SHP77 (cell line): ENCODE results near the gene TTLL4.
"Not testable (repeated sequence)": the region's sequence is repeated elsewhere in the genome, so short reads cannot be mapped to it uniquely, and the experiment has no call there.

ENCODE experiments used
- DNase-seq, 2 experiments: peaks; one replicate each; lab custom pipeline; 2025; lab: John Stamatoyannopoulos, UW

TTLL4 gene

DNA sequence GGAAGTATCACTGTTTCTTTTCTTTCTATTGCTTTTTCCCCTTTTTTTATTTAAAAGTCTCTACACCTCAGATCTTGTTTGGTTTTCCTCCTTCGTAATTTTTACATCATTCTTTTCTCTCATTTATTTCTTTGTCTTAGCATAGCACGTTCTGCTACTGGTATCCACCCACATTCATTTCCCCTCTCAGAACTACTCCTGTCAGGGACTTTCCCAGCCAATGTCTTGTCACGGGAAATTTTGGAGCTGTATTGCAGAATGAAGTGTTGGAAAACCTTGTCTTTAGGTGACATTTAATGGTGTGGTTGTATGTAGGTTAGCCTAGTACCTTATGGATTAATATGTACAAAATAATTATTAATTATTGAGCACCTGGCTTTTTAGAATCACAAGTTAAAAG lies 34.0 kb downstream of the TTLL4 start:
- no peak for DNase-seq

DNA sequence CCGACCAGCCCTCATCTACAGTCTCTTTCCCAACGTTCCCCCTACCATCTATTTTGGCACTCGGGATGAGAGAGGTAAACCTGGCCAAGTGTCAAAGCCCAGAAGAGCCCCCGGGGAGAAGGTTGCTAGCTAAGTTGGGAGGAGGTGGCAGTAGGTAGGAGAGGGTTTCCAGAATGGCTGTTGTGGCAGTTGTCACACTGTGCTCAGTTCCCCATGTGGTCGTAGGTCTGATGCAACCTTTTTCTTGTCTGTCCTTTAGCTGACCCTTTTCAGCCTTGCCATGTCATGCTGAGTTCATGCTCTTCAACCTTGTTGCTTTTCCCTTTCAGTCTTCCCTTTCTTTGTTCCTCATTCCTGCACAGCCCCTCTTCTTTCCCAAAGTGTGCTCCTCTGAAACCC lies 34.5 kb downstream of the TTLL4 start:
- no peak for DNase-seq

DNA sequence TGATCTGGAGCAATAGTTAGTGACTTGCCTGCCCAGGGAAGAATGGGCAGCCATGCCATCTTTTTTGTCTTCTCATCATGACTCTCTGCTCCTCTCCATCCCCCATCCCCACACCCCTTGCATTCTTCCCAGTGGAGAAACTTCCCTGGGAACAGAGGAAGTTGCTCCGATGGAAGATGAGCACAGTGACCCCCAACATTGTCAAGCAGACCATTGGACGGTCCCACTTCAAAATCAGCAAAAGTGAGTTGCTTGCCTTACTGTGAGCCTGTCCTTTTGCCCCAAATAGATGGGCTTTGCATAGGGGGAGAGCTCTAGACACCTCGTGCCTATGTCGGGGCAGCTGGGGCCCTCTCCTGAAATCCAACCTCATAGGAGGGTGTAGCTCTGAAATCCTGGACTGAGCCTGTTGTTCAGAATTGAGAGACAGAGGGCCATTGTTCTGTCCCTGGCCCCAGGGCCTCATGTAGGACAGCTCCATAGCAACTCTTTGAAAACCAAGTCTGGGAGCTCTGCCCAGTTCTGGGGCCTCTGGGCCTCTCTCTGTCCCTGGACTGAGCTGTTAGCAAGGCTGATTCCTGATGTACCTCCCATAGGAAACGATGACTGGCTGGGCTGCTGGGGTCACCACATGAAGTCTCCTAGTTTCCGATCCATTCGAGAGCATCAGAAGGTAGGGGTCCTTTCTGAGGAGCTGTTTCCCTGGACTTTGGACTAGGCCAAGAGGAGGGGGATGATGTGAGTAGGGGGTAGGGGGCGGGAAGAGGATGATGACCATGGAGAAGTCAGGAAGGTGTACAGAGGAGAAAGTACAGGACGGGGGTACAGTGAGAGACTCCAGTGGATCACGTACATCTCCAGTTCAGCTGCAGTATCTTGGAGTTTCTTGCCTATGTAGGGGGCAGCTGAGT lies 35.2 kb downstream of the TTLL4 start:
- DNase-seq, result no peak

DNA sequence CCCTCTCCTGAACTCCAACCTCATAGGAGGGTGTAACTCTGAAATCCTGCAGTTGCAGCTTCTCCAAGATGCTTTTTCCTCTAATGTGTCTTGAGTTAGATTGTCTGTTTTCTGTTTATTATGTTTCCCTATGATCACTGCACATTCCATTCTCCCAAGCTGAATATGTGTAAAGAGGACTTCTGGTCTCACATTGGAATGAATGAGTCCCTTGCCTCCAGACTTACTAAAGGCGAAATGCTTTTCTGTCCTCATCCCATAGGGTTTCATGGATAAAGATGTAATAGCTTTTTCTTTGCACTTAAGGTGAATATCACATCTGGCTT lies 35.8 kb downstream of the TTLL4 start:
- no peak for DNase-seq

DNA sequence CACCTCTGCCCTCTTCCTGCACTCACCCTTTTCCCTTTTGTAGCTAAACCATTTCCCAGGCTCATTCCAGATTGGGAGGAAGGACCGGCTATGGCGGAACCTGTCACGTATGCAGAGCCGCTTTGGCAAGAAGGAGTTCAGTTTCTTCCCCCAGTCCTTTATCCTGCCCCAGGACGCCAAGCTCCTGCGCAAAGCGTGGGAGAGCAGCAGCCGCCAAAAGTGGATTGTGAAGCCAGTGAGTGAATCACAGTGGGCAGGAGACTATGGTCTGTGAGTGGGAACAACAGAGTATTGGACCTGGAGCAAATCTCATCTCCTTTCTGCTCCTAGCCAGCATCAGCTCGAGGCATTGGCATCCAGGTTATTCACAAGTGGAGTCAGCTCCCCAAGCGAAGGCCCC lies 36.3 kb downstream of the TTLL4 start:
- DNase-seq, result no peak

DNA sequence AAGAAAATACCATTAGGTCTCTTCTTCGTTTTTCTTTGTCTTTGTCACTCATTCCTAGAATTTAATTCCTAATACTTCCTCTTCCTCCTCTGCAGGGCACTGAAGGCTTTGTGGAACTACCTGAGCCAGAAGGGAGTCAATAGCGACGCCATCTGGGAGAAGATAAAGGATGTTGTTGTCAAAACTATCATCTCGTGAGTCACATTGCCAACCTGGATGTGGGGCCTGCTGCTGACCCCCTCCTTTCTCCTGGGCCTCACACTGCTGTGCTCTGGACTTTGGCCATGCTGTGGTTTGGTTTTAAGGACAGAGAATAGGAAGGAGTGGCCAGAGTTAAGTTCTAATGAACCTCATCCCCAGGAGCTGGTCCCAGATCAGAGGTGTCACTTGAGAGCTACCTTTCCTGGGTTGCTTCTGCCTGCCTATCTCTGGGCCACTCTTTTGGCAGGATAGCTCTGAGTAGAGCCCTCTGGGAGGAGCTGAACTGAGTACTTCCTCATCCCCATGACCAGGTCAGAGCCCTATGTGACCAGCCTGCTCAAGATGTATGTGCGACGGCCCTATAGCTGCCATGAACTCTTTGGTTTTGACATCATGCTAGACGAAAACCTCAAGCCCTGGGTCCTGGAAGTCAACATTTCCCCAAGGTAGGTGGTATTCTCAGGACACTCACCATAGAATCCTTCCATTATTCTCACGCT lies 38.3 kb downstream of the TTLL4 start:
- no peak for DNase-seq

DNA sequence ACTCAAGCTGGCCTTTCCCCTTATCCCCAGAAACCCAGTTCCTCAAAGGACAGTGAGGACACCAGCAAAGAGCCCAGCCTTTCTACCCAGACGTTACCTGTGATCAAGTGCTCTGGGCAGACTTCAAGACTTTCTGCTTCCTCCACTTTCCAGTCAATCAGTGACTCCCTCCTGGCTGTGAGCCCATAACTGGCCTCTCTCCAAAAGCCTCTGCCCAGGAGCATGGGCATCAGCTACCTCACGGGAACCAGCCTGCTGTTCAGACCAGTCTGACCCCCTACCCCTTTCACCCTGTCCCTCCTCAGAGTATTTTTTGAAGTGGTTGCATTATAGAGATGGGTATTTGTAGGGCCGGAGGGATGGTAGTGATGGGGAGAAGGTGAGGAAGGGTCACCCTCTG lies 43.6 kb downstream of the TTLL4 start:
- DNase-seq, result no peak

DNA sequence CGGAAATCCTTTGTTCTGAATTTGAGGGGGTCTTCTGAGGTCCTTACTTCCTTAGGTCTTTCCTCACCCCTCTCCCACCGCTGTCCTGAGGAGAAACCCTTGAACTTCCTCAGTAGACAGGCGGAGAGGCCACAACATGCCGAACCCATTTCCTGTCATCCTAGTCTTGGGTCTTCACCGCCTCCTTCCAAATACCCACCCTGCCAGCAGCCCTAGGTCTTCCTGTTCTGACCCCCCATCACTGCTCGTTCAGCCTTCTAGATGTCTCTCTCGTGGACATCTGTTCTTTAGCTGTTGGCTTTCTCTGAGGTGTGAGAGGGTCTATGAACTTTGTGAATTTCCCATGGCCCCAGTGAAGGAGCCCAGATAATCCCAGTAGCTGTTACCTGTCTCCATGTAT lies 44.1 kb downstream of the TTLL4 start:
- DNase-seq, result no peak

DNA sequence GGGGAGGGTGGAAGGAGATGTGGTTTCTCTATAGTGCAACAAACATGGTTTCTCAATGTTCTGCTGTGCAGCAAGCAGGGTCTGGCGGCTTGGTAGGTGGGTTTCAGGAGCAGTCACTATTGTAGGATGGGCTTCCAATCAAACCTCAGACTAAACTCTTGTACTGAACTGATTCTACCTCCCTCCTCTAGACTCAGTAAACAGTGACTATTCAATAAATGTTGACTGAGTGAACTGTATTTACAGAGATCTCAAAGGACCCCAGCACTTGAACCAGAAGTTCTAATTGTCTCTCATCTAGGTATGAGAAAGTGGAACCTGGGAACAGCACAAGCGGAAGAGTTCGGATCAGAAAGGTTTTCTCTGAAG lies 44.5 kb downstream of the TTLL4 start:
- no peak for DNase-seq

DNA sequence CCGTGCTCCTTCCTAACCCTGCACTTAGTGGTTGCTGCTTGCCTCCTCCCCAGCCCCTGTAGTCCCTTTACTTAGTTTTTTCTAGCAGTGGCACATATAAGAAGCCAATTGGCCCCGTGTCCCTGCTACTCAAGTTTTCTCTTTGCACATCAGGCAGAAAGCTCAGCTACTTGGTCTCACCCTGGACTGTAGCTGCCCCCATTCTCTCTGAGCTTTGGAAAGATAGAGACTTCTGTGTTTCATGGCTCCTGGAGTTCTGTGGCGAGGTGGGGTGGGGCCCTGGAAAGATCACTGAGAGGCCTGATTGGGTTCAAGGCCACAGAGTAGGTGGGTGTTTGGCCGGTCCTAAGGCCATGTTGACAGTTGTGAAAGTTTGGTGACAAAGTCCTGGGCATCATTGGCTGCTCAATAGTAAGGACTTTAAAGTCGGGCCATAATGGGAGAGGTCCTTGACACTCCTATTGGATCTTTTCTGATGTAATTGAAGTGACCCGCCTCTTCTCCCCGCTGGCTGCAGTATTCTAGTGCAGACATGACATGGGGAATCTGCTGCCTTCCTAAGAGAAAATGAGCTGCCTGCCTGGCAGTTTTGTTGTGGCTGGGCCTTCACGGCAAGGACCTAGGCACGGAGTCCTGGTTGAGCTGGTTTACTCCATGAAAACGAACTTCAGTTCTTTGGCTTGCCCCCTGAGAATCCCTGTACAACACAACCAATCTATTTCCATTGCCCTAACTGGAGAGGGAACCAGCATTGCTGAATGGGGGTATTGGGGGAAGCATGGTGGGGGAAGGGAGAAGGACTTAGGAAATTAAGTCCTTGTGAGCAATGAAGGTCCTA lies 45.2 kb downstream of the TTLL4 start:
- no peak for DNase-seq

DNA sequence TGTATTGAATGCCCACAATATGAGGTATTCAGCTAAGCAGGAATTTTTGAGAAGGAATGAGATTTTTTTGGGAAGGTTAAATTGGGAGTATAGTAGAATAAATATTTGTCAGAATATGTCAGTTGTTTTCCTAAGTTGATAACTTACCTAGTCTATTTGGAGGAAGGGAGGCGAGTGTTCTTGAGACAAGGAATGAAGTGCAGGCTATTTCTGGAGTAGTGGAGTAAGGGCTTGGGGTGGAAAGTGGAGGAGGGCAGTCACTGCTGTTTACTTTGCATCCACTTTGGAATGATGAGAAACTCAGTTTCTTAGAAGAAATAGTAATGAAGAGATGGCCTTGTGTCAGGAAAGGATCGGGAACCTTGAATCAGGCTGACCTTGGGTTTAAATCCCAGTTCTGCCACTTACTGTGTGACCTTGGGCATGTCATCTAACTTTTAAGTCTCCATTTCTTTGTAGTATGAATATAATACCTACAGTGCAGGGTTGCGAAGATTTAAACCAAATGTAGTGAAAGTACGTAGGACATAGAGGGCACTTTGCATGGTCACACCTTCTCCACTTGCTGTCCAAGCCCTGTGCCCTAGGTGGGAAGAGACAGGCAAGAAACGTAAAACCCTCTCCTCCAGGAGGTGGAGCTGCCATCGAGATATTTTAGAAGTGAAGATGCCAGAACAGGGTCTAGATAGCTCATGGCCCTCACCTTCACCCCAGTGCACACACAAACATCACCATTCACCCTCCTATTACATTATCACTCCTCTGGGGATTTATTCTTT lies 46.2 kb downstream of the TTLL4 start:
- DNase-seq, result no peak

DNA sequence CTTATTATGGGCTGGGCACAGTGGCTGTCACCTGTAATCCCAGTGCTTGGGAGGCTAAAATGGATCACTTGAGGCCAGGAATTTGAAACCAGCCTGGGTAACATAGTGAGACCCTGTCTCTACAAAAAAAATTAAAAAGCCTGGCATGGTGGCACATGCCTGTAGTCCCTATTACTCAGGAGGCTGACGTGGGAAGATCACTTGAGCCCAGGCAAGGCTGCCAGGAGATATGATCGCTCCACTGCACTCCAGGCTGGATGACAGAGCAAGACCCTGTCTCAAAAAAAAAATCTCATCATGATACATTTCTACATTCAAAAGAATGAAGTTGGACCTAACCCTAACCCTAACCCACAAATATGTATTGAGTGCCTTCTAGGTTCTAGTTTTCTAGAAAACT lies 51.2 kb downstream of the TTLL4 start:
- DNase-seq, result no peak

DNA sequence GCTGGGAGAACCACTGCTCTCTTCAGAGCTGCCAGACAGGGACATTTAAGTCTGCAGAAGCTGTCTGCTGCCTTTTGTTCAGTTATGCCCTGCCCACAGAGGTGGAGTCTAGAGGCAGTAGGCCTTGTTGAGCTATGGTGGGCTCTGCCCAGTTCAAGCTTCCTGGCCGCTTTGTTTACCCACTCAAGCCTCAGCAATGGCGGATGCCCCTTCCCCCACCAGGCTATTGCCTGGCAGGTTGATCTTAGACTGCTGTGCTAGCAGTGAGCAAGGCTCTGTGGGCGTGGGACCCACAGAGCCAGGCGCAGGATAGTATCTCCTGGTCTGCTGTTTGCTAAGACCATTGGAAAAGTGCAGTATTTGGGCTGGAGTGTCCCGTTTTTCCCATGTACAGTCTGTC lies 62.1 kb downstream of the TTLL4 start:
- DNase-seq, result not testable (repeated sequence)

DNA sequence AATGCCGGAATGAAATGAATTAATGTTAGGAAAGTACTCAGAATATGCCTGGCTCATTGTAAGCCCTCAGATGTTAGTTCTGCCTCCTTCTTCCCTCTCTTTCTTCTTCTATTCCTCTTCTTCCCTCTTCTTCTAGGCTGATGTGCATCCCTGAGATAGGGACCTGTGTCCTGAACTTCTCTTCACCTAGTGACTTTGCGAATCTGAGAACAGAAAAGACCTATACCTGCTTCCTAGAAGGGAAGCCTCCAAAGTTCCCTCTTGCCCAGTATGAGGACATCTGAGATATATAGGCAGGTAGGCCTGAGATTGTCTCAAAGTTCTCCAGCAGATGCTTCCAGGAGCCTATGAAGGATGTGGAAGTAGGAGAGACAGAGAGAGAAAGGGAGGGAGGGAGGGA lies 63.2 kb downstream of the TTLL4 start:
- DNase-seq, result no peak

DNA sequence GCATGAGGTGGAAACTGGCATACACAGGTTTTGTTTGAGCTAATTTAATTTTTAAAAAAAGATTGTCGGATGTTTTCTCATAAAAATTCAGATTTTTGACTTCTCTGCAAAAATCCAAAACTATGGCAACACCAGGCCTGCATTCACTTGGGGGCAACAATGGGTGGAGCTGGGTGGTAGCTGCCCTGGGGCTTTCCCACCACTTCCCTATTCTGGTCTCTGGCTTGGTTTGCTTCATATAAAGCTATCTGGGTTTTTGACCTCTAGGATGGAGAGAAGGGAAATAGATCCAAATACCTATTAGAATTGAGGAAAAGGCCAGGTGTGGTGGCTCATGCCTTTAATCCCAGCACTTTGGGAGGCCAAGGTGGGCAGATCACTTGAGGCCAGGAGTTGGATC lies 65.9 kb downstream of the TTLL4 start:
- DNase-seq, result no peak

DNA sequence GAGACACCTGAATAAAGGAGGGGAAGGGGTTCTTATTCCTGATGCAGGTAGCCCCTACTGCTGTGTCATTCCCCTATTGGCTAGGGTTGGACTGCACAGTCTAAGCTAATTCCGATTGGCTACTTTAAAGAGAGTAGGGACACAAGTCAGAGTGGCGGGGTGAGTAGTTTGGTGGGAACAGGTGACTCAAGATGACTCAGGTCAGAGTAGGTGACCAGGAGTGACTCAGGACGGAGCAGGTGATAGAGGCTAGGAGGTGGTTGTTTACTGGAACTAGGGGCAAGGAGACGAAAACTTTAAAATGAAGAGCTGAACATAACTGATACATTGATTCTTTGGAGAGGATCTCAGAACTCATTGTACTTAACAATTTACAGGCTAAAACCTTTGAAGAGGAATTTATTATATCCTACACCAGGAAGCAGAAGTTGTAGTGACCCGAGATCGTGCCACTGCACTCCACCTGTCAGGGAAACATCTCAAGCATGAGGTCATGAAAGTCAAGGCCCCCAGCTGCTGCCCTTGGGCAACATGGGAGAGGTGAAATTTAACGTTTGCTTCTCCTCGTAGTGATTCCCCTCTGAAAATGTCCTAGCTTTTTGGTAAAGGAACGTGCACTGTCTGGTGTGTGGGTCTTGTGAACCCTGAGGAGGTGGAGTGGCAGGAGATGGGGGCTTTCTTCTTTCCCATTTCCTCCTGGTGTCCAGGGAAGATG lies 66.8 kb downstream of the TTLL4 start:
- no peak for DNase-seq

DNA sequence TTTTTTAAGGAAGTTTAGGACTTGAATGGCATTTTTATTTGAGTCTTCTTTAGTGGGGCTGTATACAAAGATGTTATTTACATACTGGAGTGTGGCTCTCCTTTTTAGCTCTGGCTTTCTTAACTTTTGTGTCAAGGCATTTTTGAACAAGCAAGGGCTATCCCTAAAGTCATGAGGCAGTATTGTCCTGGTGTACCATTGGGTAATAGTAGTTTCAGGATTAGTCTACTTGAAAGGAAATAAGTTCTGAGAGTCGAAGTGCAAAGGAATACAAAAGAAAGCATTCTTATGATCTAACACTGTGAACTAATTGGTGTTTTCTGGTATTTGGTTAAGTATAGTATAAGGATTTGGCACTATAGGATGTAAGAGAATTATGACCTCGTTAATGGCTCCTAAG lies 69.4 kb downstream of the TTLL4 start:
- DNase-seq, result no peak

DNA sequence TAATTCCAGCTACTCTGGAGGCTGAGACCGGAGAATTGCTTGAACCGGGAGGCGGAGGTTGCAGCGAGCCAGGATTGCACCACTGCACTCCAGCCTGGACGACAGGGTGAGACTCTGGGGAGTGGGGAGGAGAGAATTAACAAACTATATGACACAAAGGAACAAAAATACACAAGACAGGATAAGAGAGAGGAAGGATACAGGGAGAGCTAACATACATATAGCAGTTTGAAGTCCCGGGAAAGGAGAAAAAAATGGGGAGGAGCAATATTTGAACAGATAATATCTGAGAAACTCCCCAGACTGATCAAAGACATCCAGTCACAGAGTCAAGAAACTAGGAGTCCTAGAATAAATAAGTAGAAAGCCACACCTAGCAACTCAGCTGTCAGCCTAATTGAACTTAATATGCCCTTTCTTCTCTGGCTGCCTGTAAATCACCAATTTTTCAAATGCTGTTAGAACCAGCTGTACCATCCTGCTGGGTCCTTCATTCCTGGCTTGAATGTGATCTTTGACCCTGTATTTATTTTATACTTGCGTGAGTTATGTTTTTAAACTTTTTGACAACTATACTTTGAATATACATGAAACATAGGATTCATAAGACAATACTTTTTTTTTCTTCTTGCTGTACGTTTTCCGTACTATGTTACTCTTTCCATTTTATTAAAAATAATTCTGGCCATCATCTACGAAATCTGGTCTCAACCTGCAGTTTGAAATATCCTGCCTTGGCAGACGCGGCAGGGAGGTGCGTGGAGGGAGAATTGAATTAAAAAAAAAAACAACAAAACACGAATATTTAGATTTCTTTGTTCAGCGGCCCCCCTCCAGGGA lies 70.4 kb downstream of the TTLL4 start:
- no peak for DNase-seq

DNA sequence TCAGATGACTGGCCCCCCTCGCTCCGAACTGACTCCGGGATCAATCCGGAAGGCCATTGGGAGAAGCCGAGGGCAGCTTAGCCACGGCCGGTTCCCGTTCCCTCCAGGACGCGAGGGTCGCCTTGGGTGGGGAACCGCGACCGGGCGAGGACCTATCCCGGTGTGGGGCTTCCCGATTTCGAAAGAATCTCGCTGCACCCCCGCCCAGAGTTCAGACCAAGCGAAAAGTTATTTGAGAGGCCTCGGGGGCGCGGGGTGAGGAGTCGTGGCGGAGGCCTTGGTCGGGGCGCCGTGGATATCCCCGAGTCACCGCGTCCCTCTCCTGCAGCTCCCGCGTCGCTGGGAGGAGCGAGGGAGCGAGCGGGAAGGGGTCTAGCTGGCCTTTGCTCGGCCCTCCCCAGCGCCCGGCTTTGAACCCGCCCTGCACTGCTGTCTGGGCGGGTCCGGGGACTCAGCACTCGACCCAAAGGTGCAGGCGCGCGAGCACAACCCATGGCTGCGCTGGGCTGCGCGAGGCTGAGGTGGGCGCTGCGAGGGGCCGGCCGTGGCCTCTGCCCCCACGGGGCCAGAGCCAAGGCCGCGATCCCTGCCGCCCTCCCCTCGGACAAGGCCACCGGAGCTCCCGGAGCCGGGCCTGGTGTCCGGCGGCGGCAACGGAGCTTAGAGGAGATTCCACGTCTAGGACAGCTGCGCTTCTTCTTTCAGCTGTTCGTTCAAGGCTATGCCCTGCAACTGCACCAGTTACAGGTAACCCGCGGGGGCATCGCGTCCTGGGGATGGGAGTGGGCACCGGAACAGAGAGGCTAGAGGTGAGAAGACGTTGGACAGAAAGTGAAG lies 71.3 kb downstream of the TTLL4 start, which contains the start of gene CYP27A1:
TSS of gene CYP27A1 (plus strand) at position 457 of the 837 bp plus-strand sequence. CDS start at position 493, 36 bp downstream.
- DNase-seq, result no peak

DNA sequence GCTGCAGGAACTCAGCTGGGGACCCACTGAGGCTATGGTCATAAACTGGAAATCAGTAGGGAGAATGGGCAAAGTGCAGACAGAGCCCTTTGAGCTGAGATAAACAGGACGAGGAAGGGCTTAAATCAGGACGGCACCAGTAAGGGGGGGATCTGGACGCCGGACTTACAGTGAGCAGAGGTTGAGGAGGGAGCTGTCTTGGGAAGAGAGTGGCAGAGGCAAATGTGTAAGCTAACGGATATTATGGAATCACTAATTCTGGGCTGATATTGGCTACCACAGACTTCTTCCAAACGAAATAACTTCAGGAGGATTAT lies 71.9 kb downstream of the TTLL4 start:
- no peak for DNase-seq
